ENCODE measurements around the gene ABCF3. TPM values are rescaled to one million over a fixed set of nuclear protein-coding genes. Genes with fewer than 3 reads are reported as not detected.

The ABCF3 gene
- total and polyA plus RNA-seq, 2 of the 13 experiments (the other 11 are each of a cell fraction or from before 2014, with no cell fraction given) = 38.8 to 46.5 TPM

DNA sequence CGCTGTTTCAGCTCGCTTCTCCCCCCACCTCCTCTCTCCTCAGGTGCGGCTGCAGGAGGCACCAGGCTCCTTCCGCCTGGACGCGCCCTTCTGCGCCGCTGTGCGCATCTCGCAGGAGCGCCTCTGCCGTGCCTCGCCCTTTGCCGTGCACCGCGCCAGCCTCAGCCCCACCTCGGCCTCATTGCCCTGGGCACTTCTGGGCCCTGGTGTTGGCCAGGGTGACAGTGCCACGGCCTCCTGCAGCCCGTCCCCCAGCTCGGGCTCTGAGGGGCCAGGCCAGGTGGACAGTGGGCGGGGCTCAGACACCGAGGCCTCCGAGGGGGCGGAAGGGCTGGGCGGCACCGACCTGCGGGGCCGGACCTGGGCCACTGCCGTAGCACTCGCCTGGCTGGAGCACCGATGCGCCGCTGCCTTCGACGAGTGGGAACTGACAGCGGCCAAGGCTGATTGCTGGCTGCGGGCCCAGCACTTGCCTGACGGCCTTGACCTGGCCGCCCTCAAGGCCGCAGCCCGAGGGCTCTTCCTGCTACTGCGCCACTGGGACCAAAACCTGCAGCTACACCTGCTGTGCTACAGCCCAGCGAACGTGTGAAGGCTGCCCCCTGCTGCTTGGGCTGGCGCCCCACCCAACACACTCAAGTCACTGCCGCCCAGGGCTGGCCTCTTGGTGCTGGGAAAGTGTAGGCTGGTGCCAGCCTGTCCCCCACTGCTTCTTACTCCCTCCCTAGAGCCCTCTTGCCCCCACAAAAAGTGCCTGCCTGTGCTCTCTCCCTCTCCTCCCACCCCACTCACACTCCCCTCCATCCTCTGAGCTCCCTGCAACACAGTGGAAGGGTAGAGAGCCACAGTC, 55.7 kb downstream of the ABCF3 start (continued):
- TF ChIP-seq, protein P1, sequence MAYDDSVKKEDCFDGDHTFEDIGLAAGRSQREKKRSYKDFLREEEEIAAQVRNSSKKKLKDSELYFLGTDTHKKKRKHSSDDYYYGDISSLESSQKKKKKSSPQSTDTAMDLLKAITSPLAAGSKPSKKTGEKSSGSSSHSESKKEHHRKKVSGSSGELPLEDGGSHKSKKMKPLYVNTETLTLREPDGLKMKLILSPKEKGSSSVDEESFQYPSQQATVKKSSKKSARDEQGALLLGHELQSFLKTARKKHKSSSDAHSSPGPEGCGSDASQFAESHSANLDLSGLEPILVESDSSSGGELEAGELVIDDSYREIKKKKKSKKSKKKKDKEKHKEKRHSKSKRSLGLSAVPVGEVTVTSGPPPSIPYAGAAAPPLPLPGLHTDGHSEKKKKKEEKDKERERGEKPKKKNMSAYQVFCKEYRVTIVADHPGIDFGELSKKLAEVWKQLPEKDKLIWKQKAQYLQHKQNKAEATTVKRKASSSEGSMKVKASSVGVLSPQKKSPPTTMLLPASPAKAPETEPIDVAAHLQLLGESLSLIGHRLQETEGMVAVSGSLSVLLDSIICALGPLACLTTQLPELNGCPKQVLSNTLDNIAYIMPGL (CRISPR knock-in tag; IDR thresholded peaks at IDR 0.05; ENCODE audit: borderline replicate concordance in 1 of 2, low read depth in 1 of 2) = peak; percentile 85 to 93; a peak in 3 of 4 replicates
- TF ChIP-seq MAFK (conservative IDR thresholded peaks at IDR 0.05 in 1 of 2, IDR thresholded peaks at IDR 0.05 in 1 of 2; ENCODE audit: low read length in 2 of 2) (no peak), BCL6 (CRISPR knock-in tag; IDR thresholded peaks at IDR 0.05) (peak; percentile 83), ZNF558 (CRISPR knock-in tag; IDR thresholded peaks at IDR 0.05; ENCODE audit: borderline replicate concordance) (peak; percentile 69; the same call in 1 of the 2 replicates), ZBTB4 (CRISPR knock-in tag; IDR thresholded peaks at IDR 0.05; ENCODE audit: borderline replicate concordance) (peak; percentile 96), GLI4 (CRISPR knock-in tag; IDR thresholded peaks at IDR 0.05; ENCODE audit: borderline replicate concordance) (no peak), ARID2 (CRISPR knock-in tag; IDR thresholded peaks at IDR 0.05; ENCODE audit: borderline replicate concordance) (peak; percentile 42; the same call in 1 of the 2 replicates), CREB1 (IDR thresholded peaks at IDR 0.05) (no peak), CREB1 (CRISPR knock-in tag; IDR thresholded peaks at IDR 0.05) (no peak), ZNF766 (CRISPR knock-in tag; IDR thresholded peaks at IDR 0.05; ENCODE audit: borderline replicate concordance) (peak; percentile 98; the same call in 1 of the 2 replicates), ATRX (CRISPR knock-in tag; IDR thresholded peaks at IDR 0.05; ENCODE audit: borderline replicate concordance) (no peak), ZZZ3 (CRISPR knock-in tag; IDR thresholded peaks at IDR 0.05; ENCODE audit: borderline replicate concordance) (peak; percentile 88; the same call in 1 of the 2 replicates), MIER3 (CRISPR knock-in tag; IDR thresholded peaks at IDR 0.05; ENCODE audit: borderline replicate concordance) (peak; percentile 96; the same call in 1 of the 2 replicates)
- TF ChIP-seq, protein P2, sequence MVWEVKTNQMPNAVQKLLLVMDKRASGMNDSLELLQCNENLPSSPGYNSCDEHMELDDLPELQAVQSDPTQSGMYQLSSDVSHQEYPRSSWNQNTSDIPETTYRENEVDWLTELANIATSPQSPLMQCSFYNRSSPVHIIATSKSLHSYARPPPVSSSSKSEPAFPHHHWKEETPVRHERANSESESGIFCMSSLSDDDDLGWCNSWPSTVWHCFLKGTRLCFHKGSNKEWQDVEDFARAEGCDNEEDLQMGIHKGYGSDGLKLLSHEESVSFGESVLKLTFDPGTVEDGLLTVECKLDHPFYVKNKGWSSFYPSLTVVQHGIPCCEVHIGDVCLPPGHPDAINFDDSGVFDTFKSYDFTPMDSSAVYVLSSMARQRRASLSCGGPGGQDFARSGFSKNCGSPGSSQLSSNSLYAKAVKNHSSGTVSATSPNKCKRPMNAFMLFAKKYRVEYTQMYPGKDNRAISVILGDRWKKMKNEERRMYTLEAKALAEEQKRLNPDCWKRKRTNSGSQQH (CRISPR knock-in tag; IDR thresholded peaks at IDR 0.05; ENCODE audit: low read depth) = no peak; the same call in 1 of the 2 replicates
- TF ChIP-seq, protein P3, sequence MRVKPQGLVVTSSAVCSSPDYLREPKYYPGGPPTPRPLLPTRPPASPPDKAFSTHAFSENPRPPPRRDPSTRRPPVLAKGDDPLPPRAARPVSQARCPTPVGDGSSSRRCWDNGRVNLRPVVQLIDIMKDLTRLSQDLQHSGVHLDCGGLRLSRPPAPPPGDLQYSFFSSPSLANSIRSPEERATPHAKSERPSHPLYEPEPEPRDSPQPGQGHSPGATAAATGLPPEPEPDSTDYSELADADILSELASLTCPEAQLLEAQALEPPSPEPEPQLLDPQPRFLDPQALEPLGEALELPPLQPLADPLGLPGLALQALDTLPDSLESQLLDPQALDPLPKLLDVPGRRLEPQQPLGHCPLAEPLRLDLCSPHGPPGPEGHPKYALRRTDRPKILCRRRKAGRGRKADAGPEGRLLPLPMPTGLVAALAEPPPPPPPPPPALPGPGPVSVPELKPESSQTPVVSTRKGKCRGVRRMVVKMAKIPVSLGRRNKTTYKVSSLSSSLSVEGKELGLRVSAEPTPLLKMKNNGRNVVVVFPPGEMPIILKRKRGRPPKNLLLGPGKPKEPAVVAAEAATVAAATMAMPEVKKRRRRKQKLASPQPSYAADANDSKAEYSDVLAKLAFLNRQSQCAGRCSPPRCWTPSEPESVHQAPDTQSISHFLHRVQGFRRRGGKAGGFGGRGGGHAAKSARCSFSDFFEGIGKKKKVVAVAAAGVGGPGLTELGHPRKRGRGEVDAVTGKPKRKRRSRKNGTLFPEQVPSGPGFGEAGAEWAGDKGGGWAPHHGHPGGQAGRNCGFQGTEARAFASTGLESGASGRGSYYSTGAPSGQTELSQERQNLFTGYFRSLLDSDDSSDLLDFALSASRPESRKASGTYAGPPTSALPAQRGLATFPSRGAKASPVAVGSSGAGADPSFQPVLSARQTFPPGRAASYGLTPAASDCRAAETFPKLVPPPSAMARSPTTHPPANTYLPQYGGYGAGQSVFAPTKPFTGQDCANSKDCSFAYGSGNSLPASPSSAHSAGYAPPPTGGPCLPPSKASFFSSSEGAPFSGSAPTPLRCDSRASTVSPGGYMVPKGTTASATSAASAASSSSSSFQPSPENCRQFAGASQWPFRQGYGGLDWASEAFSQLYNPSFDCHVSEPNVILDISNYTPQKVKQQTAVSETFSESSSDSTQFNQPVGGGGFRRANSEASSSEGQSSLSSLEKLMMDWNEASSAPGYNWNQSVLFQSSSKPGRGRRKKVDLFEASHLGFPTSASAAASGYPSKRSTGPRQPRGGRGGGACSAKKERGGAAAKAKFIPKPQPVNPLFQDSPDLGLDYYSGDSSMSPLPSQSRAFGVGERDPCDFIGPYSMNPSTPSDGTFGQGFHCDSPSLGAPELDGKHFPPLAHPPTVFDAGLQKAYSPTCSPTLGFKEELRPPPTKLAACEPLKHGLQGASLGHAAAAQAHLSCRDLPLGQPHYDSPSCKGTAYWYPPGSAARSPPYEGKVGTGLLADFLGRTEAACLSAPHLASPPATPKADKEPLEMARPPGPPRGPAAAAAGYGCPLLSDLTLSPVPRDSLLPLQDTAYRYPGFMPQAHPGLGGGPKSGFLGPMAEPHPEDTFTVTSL (CRISPR knock-in tag; IDR thresholded peaks at IDR 0.05; ENCODE audit: borderline replicate concordance) = peak; percentile 70

All from HepG2 (cell line).